K562 (cell line): Measurements from ENCODE around the gene GCG.

Experiments used
- CTCF ChIP-seq, 3 experiments: IDR thresholded peaks in 2 of 3; conservative IDR thresholded peaks in 1 of 3; 2 replicates each; pipeline ENCODE4 v1.5.1; 2011 to 2012; ENCODE audit warnings: low read length in 3 of 3, mild to moderate bottlenecking in 3 of 3, control low read depth in 2 of 3, improper control_type of control experiment in 1 of 3, inconsistent platforms in 1 of 3, low read depth in 1 of 3, mixed read lengths in 1 of 3, moderate library complexity in 1 of 3; ENCODE audit not compliant: insufficient read depth in 2 of 3
- HDAC2 ChIP-seq: fragments of 450-650 bp; IDR thresholded peaks from 2 replicates; pipeline ENCODE4 v1.6.1; 2016; ENCODE audit warnings: mild to moderate bottlenecking
- HDAC6 ChIP-seq: IDR thresholded peaks from 2 replicates; pipeline ENCODE4 v1.6.1; 2012; ENCODE audit warnings: low read depth, mild to moderate bottlenecking, control low read depth, inconsistent platforms, low read length, moderate library complexity
- NONO ChIP-seq, 2 experiments: fragments of 200-400 bp in 1 of 2; fragments of 450-650 bp in 1 of 2; formaldehyde crosslinking in 1 of 2; IDR thresholded peaks; 2 replicates each; pipeline ENCODE4 v1.6.1; 2017; ENCODE audit warnings: low read depth in 2 of 2, mild to moderate bottlenecking in 2 of 2, moderate library complexity in 2 of 2, low read length in 1 of 2
- TBP ChIP-seq: optimal IDR thresholded peaks from 2 replicates; pipeline ENCODE3; 2011; ENCODE audit warnings: low read depth, low read length, improper control_type of control experiment
- TCF7L2 ChIP-seq: fragments of 150-350 bp; IDR thresholded peaks from 2 replicates; pipeline ENCODE4 v1.6.1; 2016; ENCODE audit warnings: low read depth, mild to moderate bottlenecking, low read length, moderate library complexity
- ZBTB33 ChIP-seq: sonication (generic); formaldehyde crosslinking; IDR thresholded peaks from 2 replicates; pipeline ENCODE4 v1.8.1; 2023; ENCODE audit warnings: mild to moderate bottlenecking, missing genetic modification reagents
- ZNF609 ChIP-seq: sonication (generic); formaldehyde crosslinking; IDR thresholded peaks from 2 replicates; pipeline ENCODE4 v1.8.1; 2023; ENCODE audit warnings: missing genetic modification reagents, mild to moderate bottlenecking, borderline replicate concordance

DNA sequence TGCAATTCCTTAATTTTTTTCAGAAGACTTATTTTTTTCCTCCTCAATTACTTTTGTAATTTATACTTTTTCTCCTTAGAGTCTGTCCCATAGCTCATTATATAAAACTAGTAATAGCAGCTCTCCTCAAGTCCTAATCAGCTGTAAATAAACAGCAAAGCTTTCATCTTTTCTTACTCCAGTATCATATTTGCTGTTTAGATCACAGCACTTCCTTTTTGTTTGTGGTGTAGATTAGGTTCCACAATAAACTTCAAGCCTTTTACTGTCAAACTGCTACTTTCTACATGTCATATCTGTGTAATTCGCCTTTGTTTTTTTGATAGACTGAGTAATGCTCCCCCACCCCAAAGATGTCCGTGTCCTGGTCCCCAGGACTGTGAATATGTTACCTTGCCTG is 25.5 kb downstream of the GCG start:
- TF ChIP-seq CTCF (IDR thresholded peaks at IDR 0.05 in 2 of 3, conservative IDR thresholded peaks at IDR 0.05 in 1 of 3; ENCODE audit: insufficient read depth in 2 of 3, low read depth in 1 of 3, low read length in 3 of 3) (no peak), ZNF609 (CRISPR knock-in tag) (no peak), NONO (IDR thresholded peaks at IDR 0.05; ENCODE audit: low read depth in 2 of 2, low read length in 1 of 2) (no peak), ZBTB33 (CRISPR knock-in tag) (no peak), HDAC2 (no peak), TCF7L2 (no peak), HDAC6 (no peak), TBP (no peak)
